Hepatocyte (in vitro differentiated cells): Measurements from ENCODE around the gene ZNF616.

Experiments used
- EZH2 ChIP-seq: fragments of 200-600 bp; sonication (generic); IDR thresholded peaks from 2 replicates; pipeline ENCODE4 v1.6.1; 2016; ENCODE audit warnings: antibody characterized with exemption, mild to moderate bottlenecking, borderline replicate concordance
- EZH2phosphoT487 ChIP-seq: fragments of 200-600 bp; sonication (generic); IDR thresholded peaks from one replicate; pipeline ENCODE4 v1.6.1; 2018; ENCODE audit warnings: antibody characterized with exemption, mild to moderate bottlenecking, low read depth, moderate library complexity; ENCODE audit not compliant: unreplicated experiment, severe bottlenecking
- TF ChIP-seq, protein P1 (sequence below): fragments of 200-600 bp; sonication (generic); IDR thresholded peaks from 2 replicates; pipeline ENCODE4 v1.5.1; 2016; ENCODE audit warnings: antibody characterized with exemption, mild to moderate bottlenecking; ENCODE audit not compliant: poor library complexity

- TF ChIP-seq, protein P1, sequence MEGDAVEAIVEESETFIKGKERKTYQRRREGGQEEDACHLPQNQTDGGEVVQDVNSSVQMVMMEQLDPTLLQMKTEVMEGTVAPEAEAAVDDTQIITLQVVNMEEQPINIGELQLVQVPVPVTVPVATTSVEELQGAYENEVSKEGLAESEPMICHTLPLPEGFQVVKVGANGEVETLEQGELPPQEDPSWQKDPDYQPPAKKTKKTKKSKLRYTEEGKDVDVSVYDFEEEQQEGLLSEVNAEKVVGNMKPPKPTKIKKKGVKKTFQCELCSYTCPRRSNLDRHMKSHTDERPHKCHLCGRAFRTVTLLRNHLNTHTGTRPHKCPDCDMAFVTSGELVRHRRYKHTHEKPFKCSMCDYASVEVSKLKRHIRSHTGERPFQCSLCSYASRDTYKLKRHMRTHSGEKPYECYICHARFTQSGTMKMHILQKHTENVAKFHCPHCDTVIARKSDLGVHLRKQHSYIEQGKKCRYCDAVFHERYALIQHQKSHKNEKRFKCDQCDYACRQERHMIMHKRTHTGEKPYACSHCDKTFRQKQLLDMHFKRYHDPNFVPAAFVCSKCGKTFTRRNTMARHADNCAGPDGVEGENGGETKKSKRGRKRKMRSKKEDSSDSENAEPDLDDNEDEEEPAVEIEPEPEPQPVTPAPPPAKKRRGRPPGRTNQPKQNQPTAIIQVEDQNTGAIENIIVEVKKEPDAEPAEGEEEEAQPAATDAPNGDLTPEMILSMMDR = no peak
- TF ChIP-seq EZH2 (no peak), EZH2phosphoT487 (no peak)
These were observed 433 bp upstream of the ZNF616 start for GRCh38 chr19:52140032-52140710.
